Measurements from ENCODE around the gene POC1B.
A peak's percentile ranks its signal among the peaks of the same experiment; 100 is the strongest.

POC1B gene

DNA sequence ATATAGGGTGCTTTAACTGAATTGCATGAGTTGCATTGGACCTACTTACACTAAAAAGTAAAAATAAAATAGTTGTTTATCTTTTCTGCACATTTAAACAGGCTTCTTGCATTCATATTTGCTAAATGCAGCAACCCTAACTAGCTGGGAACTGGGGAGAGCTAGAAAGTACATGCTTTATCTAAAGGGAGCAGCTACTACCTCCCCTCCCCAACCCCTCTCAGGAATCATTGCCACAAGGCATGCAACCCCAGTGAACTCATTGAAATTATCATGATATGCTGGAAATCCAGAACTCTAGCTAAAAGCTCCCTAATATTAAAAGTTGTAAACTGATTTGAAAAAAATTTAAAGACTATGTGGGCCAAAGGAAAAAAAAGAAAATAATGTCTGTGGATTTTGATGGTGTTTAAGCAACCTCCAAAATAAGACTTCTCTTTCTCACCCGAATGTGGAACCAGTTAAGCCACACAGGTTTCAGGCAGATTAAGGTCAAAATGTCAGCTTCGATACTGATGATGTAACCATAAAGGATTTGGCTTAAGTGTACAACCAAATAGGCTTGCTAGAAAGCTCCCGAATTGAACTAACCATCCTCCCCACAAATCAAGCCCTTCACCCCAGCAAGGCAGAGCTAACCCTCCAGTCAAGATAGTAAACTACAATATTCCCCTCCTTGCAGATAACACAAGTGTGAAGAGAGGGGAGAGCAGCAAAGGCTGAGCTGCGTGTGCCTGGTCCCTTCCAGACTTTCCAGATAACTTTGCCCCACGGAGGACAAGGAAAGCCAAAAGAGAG, 13.8 kb upstream of the POC1B start:
- DNase-seq (ENCODE audit: low read depth): no peak
- no peak overlapping the region for H3K4me3 ChIP-seq (ENCODE audit: low read depth, low read length)
- TF ChIP-seq, protein P1, sequence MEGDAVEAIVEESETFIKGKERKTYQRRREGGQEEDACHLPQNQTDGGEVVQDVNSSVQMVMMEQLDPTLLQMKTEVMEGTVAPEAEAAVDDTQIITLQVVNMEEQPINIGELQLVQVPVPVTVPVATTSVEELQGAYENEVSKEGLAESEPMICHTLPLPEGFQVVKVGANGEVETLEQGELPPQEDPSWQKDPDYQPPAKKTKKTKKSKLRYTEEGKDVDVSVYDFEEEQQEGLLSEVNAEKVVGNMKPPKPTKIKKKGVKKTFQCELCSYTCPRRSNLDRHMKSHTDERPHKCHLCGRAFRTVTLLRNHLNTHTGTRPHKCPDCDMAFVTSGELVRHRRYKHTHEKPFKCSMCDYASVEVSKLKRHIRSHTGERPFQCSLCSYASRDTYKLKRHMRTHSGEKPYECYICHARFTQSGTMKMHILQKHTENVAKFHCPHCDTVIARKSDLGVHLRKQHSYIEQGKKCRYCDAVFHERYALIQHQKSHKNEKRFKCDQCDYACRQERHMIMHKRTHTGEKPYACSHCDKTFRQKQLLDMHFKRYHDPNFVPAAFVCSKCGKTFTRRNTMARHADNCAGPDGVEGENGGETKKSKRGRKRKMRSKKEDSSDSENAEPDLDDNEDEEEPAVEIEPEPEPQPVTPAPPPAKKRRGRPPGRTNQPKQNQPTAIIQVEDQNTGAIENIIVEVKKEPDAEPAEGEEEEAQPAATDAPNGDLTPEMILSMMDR (conservative IDR thresholded peaks at IDR 0.05; ENCODE audit: low read depth, low read length): no peak

DNA sequence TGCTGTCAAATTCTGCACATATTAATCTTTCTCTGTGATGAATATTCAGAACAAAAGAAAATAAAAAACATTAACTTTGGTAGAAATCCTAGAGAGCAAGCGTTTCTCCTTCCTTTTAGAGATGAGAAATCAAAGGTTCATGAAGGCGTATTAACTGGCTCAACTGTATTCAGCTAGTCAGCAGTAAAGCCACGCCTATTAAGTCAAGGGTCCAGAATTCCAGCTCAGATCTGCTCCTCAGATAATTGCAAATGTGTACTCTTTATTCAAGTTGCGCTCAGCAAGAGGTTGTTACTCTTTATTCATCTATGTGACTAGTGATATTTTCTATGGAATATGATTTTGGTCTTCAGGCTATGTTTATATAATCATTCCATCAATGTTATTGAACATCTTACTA, 13.1 kb upstream of the POC1B start:
- no peak overlapping the region for H3K4me3 ChIP-seq (ENCODE audit: low read depth, low read length)

DNA sequence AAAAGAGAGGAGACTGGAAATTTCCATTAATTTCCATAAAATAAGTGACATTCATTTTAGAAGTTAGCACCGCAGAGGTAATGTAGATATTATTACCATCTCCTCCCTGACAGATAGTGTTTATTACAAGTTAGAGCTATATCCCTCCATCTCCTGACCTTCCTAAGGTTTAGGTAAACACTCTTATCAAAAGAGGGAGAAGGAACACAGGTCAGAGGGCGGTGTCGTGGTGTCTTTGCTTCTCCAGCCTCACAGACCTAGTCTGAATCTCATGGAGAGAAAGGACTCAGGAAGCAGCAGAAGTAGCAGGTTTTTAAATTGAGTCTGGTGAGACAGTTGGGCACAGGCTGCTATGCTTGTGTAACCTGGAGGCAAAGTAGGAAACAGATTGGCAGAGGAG, 11.5 kb upstream of the POC1B start:
- no peak for DNase-seq (ENCODE audit: low read depth)
- no peak overlapping the region for H3K4me3 ChIP-seq (ENCODE audit: low read depth, low read length)
- TF ChIP-seq, protein P1 (conservative IDR thresholded peaks at IDR 0.05; ENCODE audit: low read depth, low read length): no peak

More for the DNA sequence above, 13.1 kb upstream of the POC1B start:
- DNase-seq (ENCODE audit: low read depth): no peak
- TF ChIP-seq, protein P1 (conservative IDR thresholded peaks at IDR 0.05; ENCODE audit: low read depth, low read length): no peak

DNA sequence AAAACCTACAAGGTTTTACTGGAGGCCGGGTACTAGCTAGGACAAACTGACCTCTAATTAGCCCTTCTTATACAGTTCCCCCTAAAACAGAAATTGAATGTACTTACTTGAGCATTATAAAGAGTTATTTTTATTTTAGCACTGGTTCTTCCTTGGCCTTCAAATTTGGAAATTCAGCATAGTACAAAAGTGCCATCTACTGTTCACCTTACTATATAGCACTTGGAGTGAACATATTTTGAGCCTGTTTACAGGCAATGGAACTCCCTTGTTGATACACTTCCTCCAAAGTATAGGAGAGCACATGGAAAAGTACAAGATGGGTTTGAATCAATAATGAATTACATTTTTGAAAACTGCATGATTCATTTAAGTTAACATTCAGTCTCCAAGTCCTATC, 3.9 kb upstream of the POC1B start:
- TF ChIP-seq, protein P1 (conservative IDR thresholded peaks at IDR 0.05; ENCODE audit: low read depth, low read length): peak; percentile 69
- no peak overlapping the region for H3K4me3 ChIP-seq (ENCODE audit: low read depth, low read length)
- DNase-seq (ENCODE audit: low read depth): peak; percentile 76

DNA sequence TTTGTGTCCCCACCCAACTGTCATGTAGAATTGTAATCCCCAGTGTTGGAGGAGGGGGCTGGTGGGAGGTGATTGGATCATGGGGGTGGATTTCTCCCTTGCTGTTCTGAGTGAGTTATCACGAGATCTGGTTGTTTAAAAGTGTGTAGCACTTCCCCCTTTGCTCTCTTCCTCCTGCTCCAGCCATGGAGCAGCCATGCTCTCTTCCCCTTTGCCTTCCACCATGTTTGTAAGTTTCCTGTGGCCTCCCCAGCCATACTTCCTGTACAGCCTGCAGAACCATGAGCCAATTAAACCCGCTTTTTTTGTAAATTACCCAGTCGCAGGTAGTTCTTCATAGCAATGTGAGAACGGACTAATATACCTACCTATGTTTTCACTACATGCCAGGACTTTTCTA, 2.6 kb upstream of the POC1B start:
- TF ChIP-seq, protein P1 (conservative IDR thresholded peaks at IDR 0.05; ENCODE audit: low read depth, low read length): no peak
- no peak for DNase-seq (ENCODE audit: low read depth)
- H3K4me3 ChIP-seq (ENCODE audit: low read depth, low read length): no peak overlapping the region

DNA sequence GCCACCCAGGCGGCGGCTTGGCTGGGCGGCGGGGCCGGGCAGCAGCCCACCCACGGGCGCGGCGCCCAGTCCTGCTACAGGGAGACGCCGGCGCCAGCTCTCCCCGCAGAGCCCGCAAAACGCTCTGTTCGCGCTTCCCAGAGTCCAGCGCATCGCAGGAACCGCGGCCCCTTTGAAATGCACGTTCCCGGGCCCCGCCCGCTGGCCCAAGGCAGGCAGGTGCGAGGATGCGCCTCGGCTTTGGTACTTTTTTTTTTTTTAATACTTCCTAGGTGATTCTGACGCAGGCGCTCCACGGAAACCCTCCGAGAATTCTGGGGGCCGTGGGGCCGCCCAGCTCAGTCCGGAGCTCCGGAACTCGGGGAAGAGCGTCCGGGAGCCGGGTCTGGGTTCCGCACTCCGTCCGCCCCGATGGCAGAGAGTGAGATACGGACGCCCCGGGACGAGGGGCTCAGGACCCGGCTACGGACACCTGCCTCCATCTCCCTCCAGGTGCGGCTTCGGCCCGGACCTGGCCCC, 483 bp downstream of the POC1B start:
- TF ChIP-seq, protein P1 (conservative IDR thresholded peaks at IDR 0.05; ENCODE audit: low read depth, low read length): no peak
- DNase-seq (ENCODE audit: low read depth): peak; percentile 24
- H3K4me3 ChIP-seq (ENCODE audit: low read depth, low read length): peak overlapping the region; percentile 92

All from choroid plexus epithelial cell (primary cell).